EL (cell line): ENCODE measurements around the gene UROD.
"Not testable (repeated sequence)": the region's sequence is repeated elsewhere in the genome, so short reads cannot be mapped to it uniquely, and the experiment has no call there.

Experiments
- DNase-seq: peaks from one replicate; pipeline ENCODE4 v3.0.0-alpha.2; 2016

The UROD gene

GRCh38 chr1:45011837-45012638 is at the start of gene UROD:
TSS of gene UROD (plus strand) at chr1:45012254. CDS start at chr1:45012266, 12 bp downstream.
- peak; percentile 97 for DNase-seq

GRCh38 chr1:44962729-44963128 is 49.3 kb upstream of the UROD start:
- DNase-seq, result no peak

DNA sequence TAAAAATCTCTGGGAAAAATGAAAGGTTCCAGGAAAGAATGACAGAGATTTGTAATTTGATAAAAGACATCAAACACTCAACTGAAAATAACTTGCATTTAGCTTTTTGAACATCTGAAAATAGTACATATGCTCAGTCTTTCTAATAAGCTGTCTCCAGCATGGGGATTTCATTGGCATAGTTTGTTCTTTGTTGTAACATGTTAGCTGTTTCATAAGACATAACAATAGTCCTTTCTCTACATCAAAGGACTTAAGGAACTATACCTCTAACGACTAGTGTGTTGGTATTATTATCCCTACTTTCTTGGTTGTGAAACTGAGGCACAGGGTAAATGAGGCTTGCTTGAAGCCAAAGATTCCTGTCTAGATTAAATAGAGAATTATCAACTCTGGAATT is 47.7 kb upstream of the UROD start:
- DNase-seq, result no peak

DNA sequence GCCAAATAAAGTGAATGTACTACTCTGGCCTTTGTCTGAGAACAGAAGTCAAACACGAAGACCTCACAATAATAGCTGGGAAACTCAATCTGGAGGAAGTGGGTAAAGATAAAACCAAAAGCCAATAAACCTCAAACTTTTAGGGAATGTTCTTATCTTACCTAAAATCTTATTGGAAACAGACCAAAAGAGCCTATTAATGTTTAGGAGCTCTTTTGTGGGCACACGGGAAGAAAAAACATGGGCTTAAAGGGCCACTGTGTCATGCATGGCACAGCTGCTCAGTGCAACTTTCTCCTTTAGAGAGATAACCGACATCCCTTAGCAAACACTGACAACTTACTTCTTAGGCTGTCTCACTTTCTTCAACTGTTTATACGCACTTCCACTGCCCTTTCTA is 41.7 kb upstream of the UROD start:
- peak; percentile 79 for DNase-seq

DNA sequence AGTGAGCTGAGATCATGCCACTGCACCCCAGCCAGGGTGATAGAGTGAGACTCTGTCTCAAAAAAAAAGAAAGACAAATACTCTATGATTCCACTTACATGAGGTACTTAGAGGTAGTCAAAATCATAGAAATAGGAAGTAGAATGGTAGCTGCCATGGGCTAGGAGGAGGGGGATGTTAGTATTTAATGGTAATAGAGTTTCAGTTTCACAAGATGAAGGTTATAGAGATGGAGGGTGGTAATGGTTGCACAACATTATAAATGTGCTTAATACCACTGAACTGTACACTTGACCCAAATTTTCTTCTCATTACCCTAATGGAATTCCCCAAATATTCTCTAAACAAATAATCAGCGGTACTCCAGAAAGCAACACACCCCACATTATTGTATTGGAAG is 38.4 kb upstream of the UROD start:
- no peak for DNase-seq

GRCh38 chr1:44976252-44976651 is 35.8 kb upstream of the UROD start:
- DNase-seq, result no peak

DNA sequence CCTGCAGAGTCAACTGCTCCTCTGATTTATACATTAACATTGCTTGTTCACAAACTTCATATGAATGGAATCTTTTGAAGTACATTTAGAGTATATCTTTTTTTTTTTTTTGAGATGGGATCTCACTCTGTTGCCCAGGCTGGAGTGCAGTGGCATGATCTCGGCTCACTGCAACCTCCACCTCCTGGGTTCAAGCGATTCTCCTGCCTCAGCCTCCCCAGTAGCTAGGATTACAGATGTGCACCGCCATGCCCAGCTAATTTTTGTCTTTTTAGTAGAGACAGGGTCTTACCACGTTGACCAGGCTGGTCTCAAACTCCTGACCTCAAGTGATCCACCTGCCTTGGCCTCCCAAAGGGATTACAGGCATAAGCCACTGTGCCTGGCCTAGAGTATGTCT is 34.7 kb upstream of the UROD start:
- DNase-seq, result not testable (repeated sequence)

- peak; percentile 11 for DNase-seq
These were observed 26.2 kb upstream of the UROD start for GRCh38 chr1:44985747-44986359.

DNA sequence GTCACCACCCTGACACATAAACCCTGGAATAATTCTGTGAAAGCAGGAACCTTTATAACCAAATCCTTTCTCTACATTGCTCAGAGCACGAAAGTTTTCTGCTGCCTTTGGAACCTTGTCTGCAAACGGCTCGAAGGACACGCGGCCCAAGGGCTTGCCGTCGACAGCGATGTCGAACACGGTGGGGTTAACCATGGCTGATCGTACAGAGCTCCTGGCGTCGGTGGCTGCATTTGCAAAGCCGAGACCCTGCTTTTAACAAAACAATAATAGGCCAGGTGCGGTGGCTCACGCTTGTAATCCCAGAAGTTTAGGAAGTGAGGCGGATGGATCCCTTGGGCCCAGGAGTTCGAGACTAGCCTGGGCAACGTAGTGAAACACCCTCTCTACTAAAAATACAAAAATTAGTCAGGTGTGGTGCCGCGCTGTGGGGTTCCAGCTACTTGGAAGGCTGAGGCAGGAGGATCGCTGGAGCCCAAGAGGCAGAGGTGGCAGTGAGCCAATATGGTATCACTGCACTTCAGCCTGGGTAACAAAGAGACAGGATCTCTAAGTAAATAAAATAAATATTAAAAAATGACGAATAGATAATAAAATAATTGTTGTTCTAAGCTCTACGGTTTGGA is 23.4 kb upstream of the UROD start:
- DNase-seq, result no peak

- no peak for DNase-seq
These were observed 17.6 kb upstream of the UROD start for GRCh38 chr1:44994309-44994898.

DNA sequence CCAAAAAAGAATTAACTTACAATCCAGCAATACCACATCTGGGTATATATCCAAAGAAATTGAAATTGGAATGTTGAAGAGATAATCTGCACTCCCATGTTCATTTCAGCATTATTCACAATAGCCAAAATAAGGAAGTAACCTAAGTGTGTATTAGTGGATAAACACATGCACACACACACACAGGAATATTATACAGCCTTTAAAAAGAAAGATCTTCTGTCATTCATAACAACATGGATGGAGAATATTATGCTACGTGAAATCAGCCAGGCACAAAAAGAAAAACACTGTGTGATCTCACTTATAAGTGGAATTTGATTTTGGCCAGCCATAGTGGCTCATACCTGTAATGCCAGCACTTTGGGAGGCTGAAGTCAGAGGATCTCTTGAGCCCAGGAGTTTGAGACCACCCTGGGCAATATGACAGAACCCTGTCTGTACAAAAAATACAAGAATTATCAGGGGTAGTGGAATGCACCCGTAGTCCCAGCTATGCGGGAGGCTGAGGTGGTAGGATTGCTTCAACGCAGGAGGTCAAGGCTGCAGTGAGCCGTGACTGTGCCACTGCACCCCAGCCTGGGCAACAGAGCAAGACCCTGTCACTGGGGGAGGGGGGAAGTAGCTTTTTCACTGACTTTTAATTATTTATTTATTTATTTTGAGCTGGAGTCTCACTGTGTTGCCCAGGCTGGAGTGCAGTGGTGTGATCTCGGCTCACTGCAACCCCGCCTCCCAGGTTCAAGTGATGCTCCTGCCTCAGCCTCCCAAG is 16.4 kb upstream of the UROD start:
- DNase-seq, result no peak

- DNase-seq, result no peak
These were observed 12.8 kb upstream of the UROD start for GRCh38 chr1:44999232-44999631.

DNA sequence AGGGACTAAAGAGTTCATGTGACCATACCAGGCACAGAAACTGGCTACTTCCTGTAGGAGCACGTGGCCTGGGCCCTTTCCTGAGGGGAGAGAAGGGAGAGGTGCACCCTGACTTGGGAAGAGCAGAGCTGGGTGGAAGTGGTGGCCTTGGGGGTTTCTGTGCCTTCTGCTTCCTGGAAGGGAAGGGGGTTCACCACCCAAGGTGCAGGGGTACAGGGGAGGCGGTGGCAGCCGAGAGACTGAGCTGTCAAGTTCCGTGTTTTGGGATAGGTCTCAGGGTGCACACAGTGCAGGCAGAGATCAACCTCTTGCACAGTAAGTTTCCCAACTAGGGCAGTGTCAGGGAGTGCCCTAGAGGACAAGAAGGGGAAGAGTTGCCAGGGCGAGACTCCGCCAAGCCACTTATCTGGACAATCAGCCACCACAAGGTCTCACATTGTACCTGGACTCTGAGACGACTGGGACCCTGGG is 11.0 kb upstream of the UROD start:
- DNase-seq, result no peak

DNA sequence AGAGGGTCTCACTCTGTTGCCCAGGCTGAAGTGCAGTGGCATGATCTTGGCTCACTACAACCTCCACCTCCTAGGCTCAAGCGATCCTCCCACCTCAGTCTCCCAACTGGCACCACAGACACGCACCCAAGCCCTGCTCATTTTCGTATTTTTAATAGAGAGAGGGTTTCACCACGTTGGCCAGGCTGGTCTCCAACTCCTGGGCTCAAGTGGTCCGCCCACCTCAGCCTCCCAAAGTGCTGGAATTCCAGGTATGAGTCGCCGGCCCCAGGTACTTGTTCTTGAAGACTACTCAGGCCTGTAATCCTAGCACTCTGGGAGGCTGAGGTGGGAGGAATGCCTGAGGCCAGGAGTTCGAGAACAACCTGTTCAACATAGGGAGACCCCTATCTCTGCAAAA is 10.5 kb upstream of the UROD start:
- not testable (repeated sequence) for DNase-seq

- no peak for DNase-seq
These were observed 9.1 kb upstream of the UROD start for GRCh38 chr1:45002650-45003645.

GRCh38 chr1:45003741-45004140 is 8.3 kb upstream of the UROD start:
- no peak for DNase-seq

DNA sequence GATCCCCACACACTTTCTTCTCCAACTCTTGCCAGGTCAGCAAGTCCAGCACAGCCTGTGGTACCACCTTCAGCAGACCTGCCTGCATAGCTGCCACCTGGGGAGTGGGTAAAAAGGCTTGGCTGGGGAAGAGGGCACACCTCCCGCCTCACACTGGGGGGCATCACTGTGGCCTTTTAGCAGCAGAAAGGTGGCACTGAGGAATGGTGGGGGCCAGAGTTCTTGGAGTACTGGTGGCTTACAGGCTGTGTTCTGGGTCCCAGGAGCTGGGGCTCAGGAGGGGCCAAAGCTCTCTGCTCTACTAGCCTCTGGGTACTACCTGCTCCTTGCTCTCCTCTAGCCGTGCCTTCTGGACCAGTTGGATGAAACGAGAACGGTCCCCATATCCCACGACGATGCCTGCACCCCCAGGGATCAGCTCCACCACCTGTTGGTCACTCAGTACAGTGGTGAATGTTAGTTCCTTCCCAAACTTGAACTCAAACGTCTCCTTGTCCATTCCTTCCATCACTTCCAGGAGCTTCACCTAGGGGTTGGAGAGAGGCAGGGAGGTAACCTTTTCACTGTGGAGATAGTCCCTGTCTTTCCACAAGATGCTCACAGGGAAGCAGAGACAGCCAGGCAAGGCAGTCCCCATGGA is 7.7 kb upstream of the UROD start:
- no peak for DNase-seq

GRCh38 chr1:45005761-45006160 is 6.3 kb upstream of the UROD start:
- DNase-seq, result no peak

GRCh38 chr1:45007311-45007710 is 4.7 kb upstream of the UROD start:
- DNase-seq, result no peak

- DNase-seq, result no peak
These were observed 4.0 kb upstream of the UROD start for GRCh38 chr1:45008076-45008475.

- no peak for DNase-seq
These were observed 3.5 kb upstream of the UROD start for GRCh38 chr1:45008516-45008915.
